Right renal pelvis (tissue), 4 donors: ENCODE results near the gene GAK. TPM values are rescaled to one million over a fixed set of nuclear protein-coding genes. Genes with fewer than 3 reads are reported as not detected.

ENCODE experiments used
- polyA plus RNA-seq, 4 donors: library from polyadenylated mRNA; unstranded; fragments of 120-200 nt; gene quantifications; one replicate each; pipeline ENCODE4 v1.2.1, GENCODE V29; 2013; ENCODE audit not compliant: insufficient read length in 4 of 4

The GAK gene
- polyA plus RNA-seq, 4 donors = 52.1 to 71.6 (median 58.7) TPM

Other genes with a start within 250 kb of the GAK start
- 1 to 10 TPM; 3.5 to 6.6 (median 4.2) TPM for gene SLC49A3, start 243.2 kb downstream of the GAK start, polyA plus RNA-seq
- gene PCGF3, start 226.5 kb downstream of the GAK start, polyA plus RNA-seq = 10 to 100 TPM; 64.9 to 76.9 (median 72.0) TPM
- 1 to 10 TPM; 1.4 to 3.3 (median 1.9) TPM for gene CPLX1, start 106.2 kb downstream of the GAK start, polyA plus RNA-seq
- 10 to 100 TPM; 21.6 to 26.8 (median 23.5) TPM for gene TMEM175, start 144 bp upstream of the GAK start, polyA plus RNA-seq
- 10 to 100 TPM in 1 of 4 donors, 1 to 10 TPM in 3; 6.4 to 10.4 (median 6.8) TPM for gene DGKQ, start 41.3 kb upstream of the GAK start, polyA plus RNA-seq
- 10 to 100 TPM; 10.2 to 19.2 (median 12.9) TPM for gene IDUA, start 54.7 kb upstream of the GAK start, polyA plus RNA-seq
- gene SLC26A1, start 61.1 kb upstream of the GAK start, polyA plus RNA-seq = 10 to 100 TPM in 2 of 4 donors, 1 to 10 TPM in 2; 6.6 to 15.6 (median 9.7) TPM
- 10 to 100 TPM; 33.3 to 45.2 (median 35.5) TPM for gene FGFRL1, start 79.3 kb upstream of the GAK start, polyA plus RNA-seq
- gene RNF212, start 181.2 kb upstream of the GAK start, polyA plus RNA-seq = 10 to 100 TPM; 10.8 to 16.8 (median 13.0) TPM
- 10 to 100 TPM in 2 of 4 donors, 1 to 10 TPM in 2; 9.3 to 18.3 (median 10.6) TPM for gene SPON2, start 240.3 kb upstream of the GAK start, polyA plus RNA-seq